HG03565 (cell line): ENCODE measurements around the gene MFSD2A.
"Not testable (repeated sequence)": the region's sequence is repeated elsewhere in the genome, so short reads cannot be mapped to it uniquely, and the experiment has no call there.

Source experiments
- ATAC-seq: cut with Tn5 transposase; IDR thresholded peaks from one replicate; pipeline ENCODE4 v1.9.1; 2021; ENCODE audit warnings: mild to moderate bottlenecking, moderate library complexity; ENCODE audit not compliant: unreplicated experiment

Gene MFSD2A

DNA sequence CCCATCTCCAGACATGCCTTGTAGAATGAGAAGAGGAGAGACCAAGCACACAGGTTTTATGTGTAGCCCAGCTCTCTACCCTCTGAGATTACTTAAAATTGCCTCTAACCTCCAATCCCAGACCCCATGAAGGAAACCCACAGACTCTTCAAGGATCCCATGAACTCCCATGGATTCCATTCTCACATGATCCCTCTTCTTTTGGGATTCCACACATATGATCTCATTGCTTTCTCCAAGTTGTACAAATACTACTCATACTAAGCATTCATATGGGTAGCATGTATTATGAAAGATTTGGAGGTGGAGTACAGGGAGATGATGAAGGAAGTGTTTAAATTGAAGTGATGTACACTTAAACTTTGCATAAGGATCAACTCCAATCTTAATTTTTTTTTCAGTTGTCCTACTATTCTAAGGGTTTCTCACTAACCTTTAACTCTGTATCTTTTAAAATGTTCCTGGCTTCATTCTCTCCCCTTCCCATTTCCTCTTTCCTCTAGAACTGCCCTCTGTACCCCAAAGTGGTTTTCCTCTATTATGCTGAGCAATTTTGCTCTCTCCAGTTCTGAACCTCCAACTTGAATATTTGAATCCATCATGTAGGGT, 41.6 kb downstream of the MFSD2A start:
- ATAC-seq: no peak

GRCh38 chr1:40001456-40001855, 46.5 kb downstream of the MFSD2A start:
- ATAC-seq: no peak

GRCh38 chr1:40003156-40004093, 48.5 kb downstream of the MFSD2A start:
- ATAC-seq: no peak

DNA sequence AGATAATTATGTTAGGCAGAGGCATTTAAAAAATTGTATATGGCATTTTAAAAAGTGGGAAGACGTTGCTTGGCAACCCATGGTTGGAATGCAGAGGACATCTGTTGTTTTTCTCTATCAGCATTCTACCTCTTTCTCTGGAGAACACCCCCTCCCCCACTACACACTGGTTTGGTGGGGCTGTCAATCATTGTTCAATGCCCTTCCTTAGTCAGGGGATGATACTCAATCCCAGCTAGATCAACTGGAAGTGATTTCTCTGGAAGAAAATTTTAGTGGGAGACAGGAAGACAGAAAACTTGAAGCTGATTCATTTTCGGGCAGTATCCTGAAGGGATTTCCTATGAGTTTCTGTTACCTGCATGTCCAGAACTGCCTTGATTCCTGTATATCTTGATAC, 49.9 kb downstream of the MFSD2A start:
- no peak for ATAC-seq

DNA sequence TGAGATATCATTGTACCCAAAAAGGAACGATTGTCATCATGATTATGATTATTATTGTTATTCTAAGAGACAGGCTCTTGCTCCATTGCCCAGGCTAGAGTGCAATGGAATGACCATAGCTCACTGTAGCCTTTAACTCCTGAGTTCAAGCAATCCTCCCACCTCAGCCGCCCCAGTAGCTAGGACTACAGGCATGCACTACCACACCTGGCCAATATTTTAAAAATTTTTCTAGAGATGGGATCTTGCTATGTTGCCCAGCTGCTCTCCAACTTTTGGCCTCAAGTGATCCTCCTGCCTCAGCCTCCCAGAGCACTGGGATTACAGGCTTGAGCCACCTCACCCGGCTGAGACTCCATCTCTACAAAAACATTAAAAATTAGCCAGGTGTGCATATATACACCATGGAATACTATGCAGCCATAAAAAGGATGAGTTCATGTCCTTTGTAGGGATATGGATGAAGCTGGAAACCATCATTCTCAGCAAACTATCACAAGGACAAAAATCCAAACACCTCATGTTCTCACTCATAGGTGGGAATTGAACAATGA, 52.6 kb downstream of the MFSD2A start:
- ATAC-seq: not testable (repeated sequence)

GRCh38 chr1:40011198-40011597, 56.3 kb downstream of the MFSD2A start:
- no peak for ATAC-seq

DNA sequence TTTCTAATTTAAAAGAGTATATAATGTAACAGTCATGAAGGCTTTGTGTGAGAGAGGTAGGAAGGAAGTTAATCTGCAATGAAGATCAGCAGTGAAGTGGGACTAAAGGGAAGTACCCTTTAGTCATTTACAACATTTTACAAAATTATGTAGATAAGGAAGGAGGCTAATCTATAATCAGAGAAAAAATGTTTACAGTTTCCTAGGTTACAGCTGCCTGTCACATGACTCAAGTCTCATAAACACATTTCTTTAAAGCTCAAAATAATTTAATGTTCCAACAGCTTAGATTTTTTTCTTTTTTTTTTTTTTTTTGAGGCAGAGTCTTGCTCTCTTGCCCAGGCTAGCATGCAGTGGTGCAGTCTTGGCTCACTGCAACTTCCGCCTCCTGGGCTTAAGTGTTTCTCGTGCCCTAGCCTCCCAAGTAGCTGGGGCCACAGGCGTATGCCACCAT, 59.3 kb downstream of the MFSD2A start:
- ATAC-seq: no peak

DNA sequence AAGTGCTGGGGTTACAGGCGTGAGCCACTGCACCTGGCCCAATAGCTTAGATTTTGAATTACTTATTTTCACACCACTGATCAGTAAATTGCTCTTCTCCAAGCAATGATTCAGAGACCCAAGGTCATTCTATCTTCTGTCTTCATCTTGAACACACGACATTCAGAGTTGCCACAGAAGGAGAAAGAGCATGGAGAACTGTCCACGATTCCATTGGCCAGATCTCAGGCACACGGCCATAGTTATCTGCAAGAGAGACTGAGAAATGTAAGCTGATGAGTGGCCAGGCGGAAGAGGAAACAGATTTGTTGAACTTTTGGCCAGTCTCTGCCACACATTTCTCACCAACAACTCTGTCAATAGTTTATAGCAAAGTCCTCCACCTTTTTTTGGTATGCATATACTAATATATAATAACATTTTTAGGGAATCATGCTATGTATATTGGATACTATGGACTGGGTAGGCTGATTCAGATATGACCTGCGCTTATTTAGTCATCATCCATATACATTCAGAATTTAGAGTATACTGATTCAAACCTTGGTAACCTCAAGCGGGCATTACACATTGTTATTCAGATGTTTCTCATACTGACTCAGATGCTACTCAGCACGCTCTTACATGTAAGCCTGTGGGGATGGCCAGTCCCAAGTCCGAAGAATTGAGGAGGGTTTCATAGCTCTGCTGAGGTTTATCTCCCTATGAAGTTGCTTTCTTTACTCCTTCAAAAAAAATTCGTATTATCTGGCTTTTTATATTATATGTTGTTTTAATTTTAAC, 60.1 kb downstream of the MFSD2A start:
- ATAC-seq: no peak

DNA sequence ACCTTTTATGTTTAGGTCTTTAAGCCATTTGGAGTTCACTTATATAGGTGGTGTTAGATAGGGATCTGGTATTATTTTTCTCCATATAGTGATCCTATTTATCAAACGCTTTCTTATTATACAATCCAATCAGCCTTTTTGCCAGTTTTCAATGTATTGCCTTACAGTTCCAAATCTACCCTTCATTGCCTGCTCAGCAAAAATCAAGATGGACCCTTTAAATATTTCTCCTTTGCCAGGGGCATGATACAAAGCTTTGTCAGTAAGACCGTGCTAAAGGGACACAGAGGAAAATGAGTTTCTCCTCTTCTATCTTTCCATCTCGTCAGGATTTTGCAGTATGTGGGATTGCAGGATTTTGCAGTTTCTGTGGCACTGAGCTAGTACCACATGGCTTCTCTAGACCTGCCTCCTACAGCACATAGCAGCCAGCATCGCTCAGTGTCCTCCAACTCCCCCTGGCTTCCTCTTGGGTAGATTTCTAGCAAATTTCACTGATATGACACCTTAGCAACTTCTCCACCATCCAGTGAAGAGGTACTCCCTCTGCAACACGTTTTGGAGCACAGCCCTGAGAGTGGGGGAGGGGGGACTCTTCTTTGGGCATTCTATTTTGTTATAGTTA, 63.1 kb downstream of the MFSD2A start:
- ATAC-seq: no peak
